HG03175 (cell line): Measurements from ENCODE around the gene PELI2.

Experiments used
- ATAC-seq: cut with Tn5 transposase; IDR thresholded peaks from one replicate; pipeline ENCODE4 v1.9.1; 2021; ENCODE audit warnings: mild to moderate bottlenecking, moderate library complexity; ENCODE audit not compliant: unreplicated experiment

The PELI2 gene

DNA sequence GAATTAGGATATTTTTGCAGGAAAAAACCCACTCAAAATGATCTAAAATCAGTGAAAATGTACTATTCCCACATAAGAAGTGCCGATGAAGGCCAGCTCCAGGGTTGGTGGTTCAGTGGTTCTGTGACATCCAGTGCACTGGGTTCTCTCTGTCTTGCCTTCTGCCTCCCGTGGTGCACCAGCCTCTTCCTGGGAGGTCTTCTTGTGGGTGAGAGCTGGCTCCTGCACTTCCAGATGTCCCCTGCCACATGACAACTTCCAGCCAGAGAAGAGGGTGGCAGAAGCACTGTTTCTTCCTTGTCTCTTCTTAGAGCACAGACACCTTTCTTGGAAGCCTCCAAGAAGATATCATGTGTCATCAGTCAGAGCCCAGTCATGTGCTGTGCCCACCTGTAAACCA, 170.9 kb downstream of the PELI2 start:
- no peak for ATAC-seq

GRCh38 chr14:56290195-56290594, 172.0 kb downstream of the PELI2 start:
- no peak for ATAC-seq

DNA sequence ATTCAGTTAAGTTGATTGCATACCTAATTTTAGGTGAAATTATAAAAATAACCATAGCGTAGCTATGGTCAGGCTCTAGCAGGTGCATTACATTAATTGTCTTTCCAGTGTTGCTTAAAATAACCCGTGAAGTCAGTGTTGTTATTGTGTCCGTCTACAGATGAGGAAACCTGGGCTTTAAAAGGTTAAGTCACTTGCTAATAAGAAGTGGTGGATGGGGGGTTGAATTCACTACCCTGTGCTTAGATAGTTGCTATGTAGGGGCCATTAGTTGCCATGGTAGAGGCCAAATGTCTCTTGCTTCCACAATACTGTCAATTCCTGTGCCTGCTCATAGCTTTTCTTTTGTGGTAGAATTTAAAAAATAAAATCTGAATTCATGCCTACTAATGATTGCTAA, 174.8 kb downstream of the PELI2 start:
- no peak for ATAC-seq

- no peak for ATAC-seq
These were observed 175.3 kb downstream of the PELI2 start for GRCh38 chr14:56293506-56293905.

GRCh38 chr14:56294128-56294527, 175.9 kb downstream of the PELI2 start:
- peak; percentile 74 for ATAC-seq

DNA sequence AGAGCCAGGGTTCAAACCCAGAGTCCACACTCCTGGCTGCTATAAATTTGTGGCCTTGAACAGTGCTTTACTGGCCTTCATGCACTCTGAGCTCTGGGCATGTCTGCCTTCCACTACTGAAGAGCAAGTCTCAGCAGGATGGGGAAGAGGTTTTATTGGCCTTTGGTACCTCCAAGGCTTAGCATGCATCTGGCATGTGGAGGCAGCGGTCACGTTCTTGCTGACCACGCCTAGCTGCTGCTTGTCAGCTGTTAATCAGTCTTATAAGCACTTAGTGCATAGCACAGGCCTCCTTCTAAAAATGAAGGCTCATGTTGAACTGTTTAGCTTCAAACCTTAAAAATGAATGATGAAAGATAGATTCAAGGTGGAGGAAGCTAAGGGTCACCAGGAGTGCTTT, 177.5 kb downstream of the PELI2 start:
- no peak for ATAC-seq

DNA sequence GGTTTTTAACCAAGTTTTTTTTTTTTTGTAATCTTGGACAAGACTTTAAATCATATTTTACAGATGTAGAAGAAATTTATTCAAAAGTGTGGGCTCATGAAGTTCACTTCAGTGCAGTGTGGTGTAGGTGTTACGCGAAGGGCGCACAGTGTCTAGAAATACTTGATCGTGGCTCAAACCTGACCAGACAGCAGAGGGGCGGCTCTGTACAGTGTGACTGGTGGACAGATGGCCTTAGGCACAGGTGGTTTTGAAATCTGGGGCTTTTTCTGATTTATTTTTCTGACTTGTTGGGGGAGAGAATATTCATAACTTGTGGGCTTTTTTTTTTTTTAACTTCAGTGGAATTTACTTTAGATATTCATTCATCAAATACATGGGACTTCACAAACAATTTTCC, 179.2 kb downstream of the PELI2 start:
- ATAC-seq: no peak

DNA sequence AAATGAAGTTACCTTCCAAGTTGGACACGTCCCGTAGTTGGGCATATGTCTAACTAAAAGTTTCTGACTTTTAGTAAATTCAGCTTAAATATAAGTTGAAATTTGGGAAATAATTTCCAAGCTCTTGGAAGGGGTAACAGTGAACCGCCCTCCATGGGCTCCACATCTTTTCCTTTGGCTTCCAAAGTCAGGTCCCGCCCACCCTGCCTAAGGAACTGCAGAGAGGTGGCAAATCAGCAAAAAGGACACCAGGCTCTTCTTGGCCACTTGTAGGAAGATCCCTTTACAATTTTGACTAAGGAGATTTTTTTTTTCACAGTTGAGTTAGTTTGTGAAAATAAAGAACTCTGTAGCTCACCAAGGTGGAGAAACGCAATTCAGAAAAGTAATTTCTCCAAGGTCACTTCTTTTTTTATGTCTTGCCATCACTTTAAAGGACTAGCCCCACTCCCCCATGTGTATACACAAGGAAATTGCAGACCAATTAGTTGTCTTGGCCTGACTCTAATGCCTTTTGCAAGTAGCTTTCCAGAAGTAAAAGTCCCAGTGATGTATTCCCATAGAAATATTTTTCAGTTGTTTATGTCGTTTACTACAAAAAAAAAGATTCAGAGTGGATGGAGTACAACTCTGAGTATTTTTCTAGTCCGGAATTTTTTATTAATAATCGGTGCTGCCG, 181.2 kb downstream of the PELI2 start:
- ATAC-seq: no peak

- ATAC-seq: no peak
These were observed 182.3 kb downstream of the PELI2 start for GRCh38 chr14:56300495-56300894.

- ATAC-seq: no peak
These were observed 186.2 kb downstream of the PELI2 start for GRCh38 chr14:56304456-56304855.

DNA sequence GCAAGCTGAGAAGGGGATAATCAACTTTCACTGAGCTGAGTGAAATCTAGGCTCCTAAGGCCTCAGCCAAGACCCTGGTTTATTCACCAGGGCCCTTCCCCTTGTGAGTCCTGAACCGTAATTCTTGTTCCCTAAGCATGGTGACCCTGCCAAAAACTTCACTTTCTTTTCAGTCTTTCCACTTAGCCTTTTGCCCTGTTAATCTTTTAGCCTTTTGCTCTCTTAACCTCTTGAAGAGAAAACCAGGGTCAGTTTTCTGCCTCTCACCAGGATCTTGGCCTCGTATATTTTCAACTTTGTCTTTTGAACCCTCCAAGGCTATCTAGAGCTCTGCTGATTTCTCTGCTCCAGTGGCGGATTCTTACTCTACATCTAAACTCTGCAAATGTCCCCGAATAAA, 191.0 kb downstream of the PELI2 start:
- ATAC-seq: no peak

GRCh38 chr14:56310643-56311042, 192.4 kb downstream of the PELI2 start:
- ATAC-seq: no peak

DNA sequence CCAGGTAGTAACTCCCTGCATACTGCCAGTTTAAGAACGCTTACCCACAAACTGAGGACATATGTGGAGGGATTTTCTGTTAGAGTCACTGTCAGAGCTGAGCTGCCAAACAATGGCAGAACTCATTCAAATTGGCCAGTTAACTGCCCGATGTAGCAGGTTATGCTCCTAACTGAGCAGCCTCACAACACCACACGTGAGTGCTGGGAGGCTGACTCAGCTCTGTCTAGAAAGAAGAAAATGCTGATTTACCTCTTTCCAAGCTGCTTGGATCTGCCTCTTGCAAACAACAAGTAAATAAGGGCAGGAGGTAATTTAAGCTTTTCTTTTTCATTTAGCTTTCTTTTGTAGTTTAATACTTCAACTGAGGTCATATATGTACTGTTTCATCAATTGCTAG, 195.6 kb downstream of the PELI2 start:
- no peak for ATAC-seq

DNA sequence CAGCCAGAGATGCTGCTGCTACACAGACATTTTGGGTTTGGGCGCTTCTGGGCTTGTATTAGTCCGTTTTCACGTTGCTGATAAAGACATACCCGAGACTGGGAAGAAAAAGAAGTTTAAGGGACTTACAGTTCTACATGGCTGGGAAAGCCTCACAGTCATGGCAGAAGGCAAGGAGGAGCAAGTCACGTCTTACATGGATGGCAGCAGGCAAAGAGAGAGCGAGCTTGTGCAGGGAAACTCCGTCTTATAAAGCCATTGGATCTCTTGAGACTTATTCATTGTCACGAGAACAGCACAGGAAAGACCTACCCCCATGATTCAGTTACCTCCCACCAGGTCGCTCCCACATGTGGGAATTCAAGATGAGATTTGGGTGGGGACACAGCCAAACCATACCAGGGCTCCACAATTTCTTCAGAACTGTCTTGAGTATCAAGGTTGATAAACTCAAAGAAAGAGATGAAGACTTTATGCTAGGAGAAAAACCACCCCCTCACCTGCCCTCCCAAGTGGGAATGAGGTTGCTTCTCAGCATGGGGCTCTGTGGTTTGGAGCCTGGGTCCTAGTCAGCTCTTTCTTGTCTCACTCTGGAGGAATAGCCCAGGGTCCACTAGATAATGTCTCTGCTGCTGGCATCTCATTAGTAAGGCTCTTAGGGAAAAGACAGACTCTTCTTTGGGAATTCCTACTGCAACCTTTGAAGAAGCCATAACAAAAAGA, 200.3 kb downstream of the PELI2 start:
- no peak for ATAC-seq

- ATAC-seq: no peak
These were observed 203.7 kb downstream of the PELI2 start for GRCh38 chr14:56321861-56322260.

DNA sequence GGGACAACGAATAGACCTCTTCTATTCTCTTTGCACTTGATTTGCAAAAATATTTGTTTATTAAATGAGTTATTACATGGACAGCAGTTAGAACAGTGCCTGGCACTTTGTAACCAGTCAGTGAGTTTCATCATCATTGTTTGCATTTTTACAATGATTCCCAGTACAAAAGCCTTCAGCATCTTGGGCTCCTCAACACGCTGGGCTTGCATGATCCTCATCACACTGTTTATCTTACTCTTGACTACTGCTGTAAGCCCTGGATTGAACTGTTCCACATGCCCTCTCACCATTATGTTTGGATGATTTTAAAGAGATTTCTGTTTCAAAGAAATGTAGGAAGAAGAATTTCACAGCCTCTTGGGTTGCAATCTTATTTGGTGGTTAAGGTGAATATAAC, 204.3 kb downstream of the PELI2 start:
- ATAC-seq: no peak

- no peak for ATAC-seq
These were observed 206.2 kb downstream of the PELI2 start for GRCh38 chr14:56324454-56324853.

- no peak for ATAC-seq
These were observed 206.9 kb downstream of the PELI2 start for GRCh38 chr14:56324856-56325699.

- ATAC-seq: no peak
These were observed 209.8 kb downstream of the PELI2 start for GRCh38 chr14:56328021-56328420.

DNA sequence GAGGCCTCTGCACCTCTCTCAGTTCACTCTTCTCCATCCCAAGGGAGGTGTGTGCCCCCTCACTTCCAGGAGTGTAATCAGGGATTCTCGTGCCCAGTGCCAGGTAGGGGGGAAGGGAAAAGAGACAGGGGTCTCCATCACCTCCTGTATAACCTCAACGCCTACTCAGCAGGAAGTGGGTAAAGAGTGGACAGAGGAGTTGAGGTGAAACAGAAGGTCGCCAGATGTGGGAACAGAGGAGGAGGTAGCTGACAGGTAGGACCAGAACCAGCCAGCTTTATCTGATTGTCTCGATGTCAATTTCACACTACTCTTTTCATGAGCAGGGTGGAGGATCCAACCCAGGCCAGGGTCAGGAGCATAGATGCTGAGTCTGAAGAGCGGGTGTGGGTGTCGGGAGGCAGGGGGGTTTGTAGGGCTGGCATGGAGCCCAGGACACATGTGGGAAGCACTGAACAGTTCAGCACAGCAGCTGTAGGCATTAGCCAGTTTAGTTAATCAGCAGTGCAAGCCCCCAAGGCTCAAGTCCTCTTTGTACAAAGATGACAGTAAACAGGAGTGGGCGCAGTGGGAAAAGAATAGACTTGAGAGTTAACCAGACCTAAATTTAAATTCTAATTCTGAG, 213.5 kb downstream of the PELI2 start:
- ATAC-seq: no peak
